Loucy (cell line): ENCODE data around the gene TP63.

Experiments used
- H2AFZ ChIP-seq: fragments of 200-600 bp; sonication (generic); 2 replicates; pipeline ENCODE4 v1.6.0; 2016; ENCODE audit warnings: antibody characterized with exemption, mild to moderate bottlenecking, low read length, moderate library complexity
- H3F3A ChIP-seq: fragments of 200-600 bp; 2 replicates; pipeline ENCODE4 v1.6.0; 2016; ENCODE audit warnings: antibody characterized with exemption, low read depth, mild to moderate bottlenecking
- H3K27me3 ChIP-seq: fragments of 200-600 bp; sonication (generic); 2 replicates; pipeline ENCODE4 v1.6.1; 2014; ENCODE audit warnings: low read length, mild to moderate bottlenecking; ENCODE audit not compliant: insufficient read depth, poor library complexity, severe bottlenecking
- H3K36me3 ChIP-seq: fragments of 200-600 bp; sonication (generic); 2 replicates; pipeline ENCODE4 v1.6.1; 2016; ENCODE audit warnings: low read length; ENCODE audit not compliant: insufficient read depth
- H3K4me1 ChIP-seq: fragments of 200-600 bp; sonication (generic); 2 replicates; pipeline ENCODE4 v1.5.1; 2014; ENCODE audit warnings: low read length, mild to moderate bottlenecking; ENCODE audit not compliant: insufficient read depth, poor library complexity, severe bottlenecking
- H3K4me2 ChIP-seq: fragments of 200-600 bp; sonication (generic); 2 replicates; pipeline ENCODE4 v1.6.0; 2014; ENCODE audit warnings: antibody characterized with exemption, low read length, low read depth, mild to moderate bottlenecking; ENCODE audit not compliant: poor library complexity, severe bottlenecking
- H3K4me3 ChIP-seq: fragments of 200-600 bp; sonication (generic); 2 replicates; pipeline ENCODE4 v1.5.1; 2014; ENCODE audit warnings: low read length, mild to moderate bottlenecking, mixed read lengths; ENCODE audit not compliant: poor library complexity, severe bottlenecking
- H3K79me2 ChIP-seq: fragments of 200-600 bp; sonication (generic); 2 replicates; pipeline ENCODE4 v1.6.1; 2014; ENCODE audit warnings: low read length; ENCODE audit not compliant: insufficient read depth
- H3K9ac ChIP-seq: fragments of 200-600 bp; sonication (generic); 2 replicates; pipeline ENCODE4 v1.6.0; 2014; ENCODE audit warnings: mild to moderate bottlenecking, low read depth, low read length, moderate library complexity; ENCODE audit not compliant: poor library complexity, severe bottlenecking
- H3K9me2 ChIP-seq: fragments of 200-600 bp; sonication (generic); replicated peaks from 2 replicates; pipeline ENCODE4 v1.6.1; 2016; ENCODE audit warnings: low read depth, low read length, mixed read lengths
- H3K9me3 ChIP-seq: fragments of 200-600 bp; sonication (generic); 2 replicates; pipeline ENCODE4 v1.6.1; 2014; ENCODE audit warnings: mild to moderate bottlenecking, antibody characterized with exemption, low read length, low read depth; ENCODE audit not compliant: insufficient read depth
- H4K20me1 ChIP-seq: fragments of 200-600 bp; sonication (generic); 2 replicates; pipeline ENCODE4 v1.6.0; 2014; ENCODE audit warnings: antibody characterized with exemption, low read length, mild to moderate bottlenecking; ENCODE audit not compliant: insufficient read depth, poor library complexity, severe bottlenecking
- CTCF ChIP-seq: fragments of 200-600 bp; sonication (generic); conservative IDR thresholded peaks from 2 replicates; pipeline ENCODE4 v1.5.1; 2014; ENCODE audit warnings: mild to moderate bottlenecking, antibody characterized with exemption, low read length
- EZH2phosphoT487 ChIP-seq: fragments of 200-600 bp; IDR thresholded peaks from 2 replicates; pipeline ENCODE4 v1.6.1; 2018; ENCODE audit warnings: antibody characterized with exemption, mild to moderate bottlenecking, moderate library complexity, borderline replicate concordance

TP63 gene

DNA sequence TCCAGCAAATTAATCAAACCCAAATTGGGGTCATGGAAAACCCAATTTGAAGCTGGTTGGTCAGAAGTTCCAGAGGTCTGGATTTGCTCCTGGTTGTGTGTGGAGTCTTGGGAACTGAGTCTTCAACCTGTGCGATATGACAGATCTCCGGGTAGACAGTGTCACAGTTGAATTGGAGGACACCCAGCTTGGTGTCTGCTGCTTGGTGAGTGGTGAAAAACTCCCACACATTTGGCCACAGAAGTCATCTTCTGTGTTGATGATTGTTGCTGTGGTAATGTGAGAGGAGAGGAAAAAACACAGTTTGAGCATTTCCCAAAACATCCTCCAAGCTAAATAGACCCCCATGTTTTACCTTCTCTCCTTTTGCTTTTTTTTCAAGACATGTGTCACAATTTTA lies 218.1 kb downstream of the TP63 start:
- H3K4me2 ChIP-seq = no peak overlapping the region
- H3F3A ChIP-seq = no peaks in the 10 kb centered on the region
- H3K9me3 ChIP-seq = no peaks in the 10 kb centered on the region
- H3K36me3 ChIP-seq = no peaks in the 10 kb centered on the region
- no peak overlapping the region for H3K4me3 ChIP-seq
- H2AFZ ChIP-seq = no peak overlapping the region
- H3K9ac ChIP-seq = no peak overlapping the region
- no peaks in the 10 kb centered on the region for H3K27me3 ChIP-seq
- H3K4me1 ChIP-seq = peaks cover 6% of the 10 kb centered on the region
- TF ChIP-seq CTCF (no peak), EZH2phosphoT487 (no peak)
- H4K20me1 ChIP-seq = no peaks in the 10 kb centered on the region
- H3K79me2 ChIP-seq = no peaks in the 10 kb centered on the region
- H3K9me2 ChIP-seq = no peaks in the 10 kb centered on the region

- Histone ChIP-seq H3K4me1 (no peaks in the 10 kb centered on the region), H3K27me3 (no peaks in the 10 kb centered on the region), H3K9me3 (no peaks in the 10 kb centered on the region), H4K20me1 (no peaks in the 10 kb centered on the region), H3K36me3 (no peaks in the 10 kb centered on the region), H2AFZ (no peak overlapping the region), H3K79me2 (no peaks in the 10 kb centered on the region), H3K4me3 (no peak overlapping the region), H3K9me2 (no peaks in the 10 kb centered on the region), H3F3A (no peaks in the 10 kb centered on the region), H3K4me2 (no peak overlapping the region), H3K9ac (no peak overlapping the region)
- no peak for TF ChIP-seq EZH2phosphoT487
- no peak for TF ChIP-seq CTCF
Observed at GRCh38 chr3:189851682-189852081, 220.5 kb downstream of the TP63 start.

DNA sequence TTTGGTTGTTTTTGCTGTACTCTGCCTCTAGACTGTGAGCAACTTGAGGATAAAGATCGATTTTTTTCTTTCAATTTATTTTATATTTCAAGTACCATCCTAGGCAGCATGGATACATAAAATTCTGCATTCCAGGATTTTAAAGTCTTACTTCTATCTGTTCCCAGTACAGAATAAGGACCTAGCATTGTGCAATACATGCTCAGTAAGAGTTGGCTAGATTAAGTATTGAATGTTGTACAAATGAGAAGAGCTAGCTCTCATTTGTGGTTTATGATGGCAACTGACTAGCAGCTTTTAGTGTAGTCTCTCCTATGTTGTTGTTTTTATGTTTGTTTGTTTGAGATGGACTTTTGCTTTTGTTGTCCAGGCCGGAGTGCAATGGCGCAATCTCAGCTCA lies 222.7 kb downstream of the TP63 start:
- H3F3A ChIP-seq = no peaks in the 10 kb centered on the region
- no peaks in the 10 kb centered on the region for H3K27me3 ChIP-seq
- no peaks in the 10 kb centered on the region for H3K36me3 ChIP-seq
- no peaks in the 10 kb centered on the region for H3K79me2 ChIP-seq
- H4K20me1 ChIP-seq = no peaks in the 10 kb centered on the region
- H3K4me3 ChIP-seq = no peak overlapping the region
- H2AFZ ChIP-seq = no peak overlapping the region
- no peak overlapping the region for H3K4me2 ChIP-seq
- H3K9me2 ChIP-seq = no peaks in the 10 kb centered on the region
- no peak for TF ChIP-seq CTCF
- H3K9me3 ChIP-seq = no peaks in the 10 kb centered on the region
- H3K9ac ChIP-seq = no peak overlapping the region
- H3K4me1 ChIP-seq = no peaks in the 10 kb centered on the region
